GM13976 (cell line): ENCODE measurements around the gene UBL4A.

Experiments
- DNase-seq: peaks from one replicate; pipeline ENCODE4 v3.0.0; 2012; ENCODE audit warnings: low spot score
- in situ Hi-C: fragments of 300-500 bp; cut with MboI; formaldehyde crosslinking; loops from one replicate; pipeline ENCODE4 v1.12.0; 2022; ENCODE audit warnings: low sequenced_read_pairs, mixed read lengths, inconsistent platforms; ENCODE audit not compliant: unreplicated experiment
- TF ChIP-seq, protein P1 (sequence below): IDR thresholded peaks from 2 replicates; pipeline ENCODE4 v1.5.1; 2012; ENCODE audit warnings: borderline replicate concordance, mild to moderate bottlenecking; ENCODE audit not compliant: insufficient read depth; ENCODE audit errors: extremely low read depth, missing control alignments, control extremely low read depth

The UBL4A gene

DNA sequence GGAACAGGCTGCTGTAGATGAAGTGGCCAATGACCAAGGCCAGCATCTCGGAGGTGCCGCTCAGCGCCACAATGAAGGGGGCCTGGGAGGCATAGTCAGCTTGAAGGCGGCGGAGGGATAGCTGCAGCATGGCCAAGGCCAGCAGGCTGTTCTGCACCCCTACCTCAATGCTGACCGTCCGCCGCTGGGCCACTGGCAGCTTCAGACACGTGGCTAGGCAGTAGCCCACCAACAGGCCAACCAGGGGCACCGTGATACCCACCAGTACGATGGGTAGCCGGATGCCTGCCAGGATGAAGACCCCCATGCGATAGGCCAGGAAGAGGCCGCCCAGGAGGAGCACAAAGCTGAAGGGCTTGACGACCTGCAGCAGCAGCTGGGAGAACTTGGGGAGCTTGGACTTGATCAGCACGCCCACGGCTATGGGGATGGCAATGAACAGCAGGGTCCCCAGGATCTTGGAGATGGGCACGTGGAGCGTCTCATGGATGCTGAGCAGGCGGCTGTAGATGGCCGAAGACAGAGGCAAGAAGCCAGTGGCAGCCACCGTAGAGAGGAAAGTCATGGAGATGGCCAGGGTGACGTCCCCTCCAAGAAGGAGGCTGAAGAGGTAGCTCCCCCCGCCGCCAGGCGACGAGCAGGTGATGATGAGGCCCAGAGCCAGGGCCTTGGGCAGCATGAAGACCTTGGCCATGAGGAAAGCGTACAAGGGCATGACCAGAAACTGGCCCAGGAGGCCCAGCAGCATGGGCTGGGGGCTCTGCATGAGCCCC, 1.3 kb upstream of the UBL4A start:
- in situ Hi-C loops, result no loop called here
- TF ChIP-seq, protein P1, sequence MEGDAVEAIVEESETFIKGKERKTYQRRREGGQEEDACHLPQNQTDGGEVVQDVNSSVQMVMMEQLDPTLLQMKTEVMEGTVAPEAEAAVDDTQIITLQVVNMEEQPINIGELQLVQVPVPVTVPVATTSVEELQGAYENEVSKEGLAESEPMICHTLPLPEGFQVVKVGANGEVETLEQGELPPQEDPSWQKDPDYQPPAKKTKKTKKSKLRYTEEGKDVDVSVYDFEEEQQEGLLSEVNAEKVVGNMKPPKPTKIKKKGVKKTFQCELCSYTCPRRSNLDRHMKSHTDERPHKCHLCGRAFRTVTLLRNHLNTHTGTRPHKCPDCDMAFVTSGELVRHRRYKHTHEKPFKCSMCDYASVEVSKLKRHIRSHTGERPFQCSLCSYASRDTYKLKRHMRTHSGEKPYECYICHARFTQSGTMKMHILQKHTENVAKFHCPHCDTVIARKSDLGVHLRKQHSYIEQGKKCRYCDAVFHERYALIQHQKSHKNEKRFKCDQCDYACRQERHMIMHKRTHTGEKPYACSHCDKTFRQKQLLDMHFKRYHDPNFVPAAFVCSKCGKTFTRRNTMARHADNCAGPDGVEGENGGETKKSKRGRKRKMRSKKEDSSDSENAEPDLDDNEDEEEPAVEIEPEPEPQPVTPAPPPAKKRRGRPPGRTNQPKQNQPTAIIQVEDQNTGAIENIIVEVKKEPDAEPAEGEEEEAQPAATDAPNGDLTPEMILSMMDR, result no peak
- DNase-seq, result no peak

DNA sequence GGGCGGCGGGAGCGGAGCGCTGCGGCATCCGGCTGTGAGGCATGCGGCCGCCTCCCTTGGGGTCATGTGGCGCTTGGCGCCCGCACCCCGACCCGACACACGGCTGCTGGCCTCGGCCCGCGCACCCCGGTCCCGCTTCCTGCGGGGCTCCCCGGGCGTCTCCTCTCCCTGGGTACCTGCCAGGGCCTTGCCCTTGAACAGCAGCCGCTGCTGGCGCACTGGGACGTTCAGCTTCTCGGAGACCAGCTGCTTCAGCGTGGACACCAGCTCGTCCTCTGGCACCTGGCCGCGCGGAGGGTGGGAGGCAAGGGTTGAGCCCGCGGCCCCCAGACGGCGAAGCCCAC, 391 bp downstream of the UBL4A start:
- DNase-seq, result no peak
- TF ChIP-seq, protein P1, result no peak
- in situ Hi-C loops, result no loop called here

DNA sequence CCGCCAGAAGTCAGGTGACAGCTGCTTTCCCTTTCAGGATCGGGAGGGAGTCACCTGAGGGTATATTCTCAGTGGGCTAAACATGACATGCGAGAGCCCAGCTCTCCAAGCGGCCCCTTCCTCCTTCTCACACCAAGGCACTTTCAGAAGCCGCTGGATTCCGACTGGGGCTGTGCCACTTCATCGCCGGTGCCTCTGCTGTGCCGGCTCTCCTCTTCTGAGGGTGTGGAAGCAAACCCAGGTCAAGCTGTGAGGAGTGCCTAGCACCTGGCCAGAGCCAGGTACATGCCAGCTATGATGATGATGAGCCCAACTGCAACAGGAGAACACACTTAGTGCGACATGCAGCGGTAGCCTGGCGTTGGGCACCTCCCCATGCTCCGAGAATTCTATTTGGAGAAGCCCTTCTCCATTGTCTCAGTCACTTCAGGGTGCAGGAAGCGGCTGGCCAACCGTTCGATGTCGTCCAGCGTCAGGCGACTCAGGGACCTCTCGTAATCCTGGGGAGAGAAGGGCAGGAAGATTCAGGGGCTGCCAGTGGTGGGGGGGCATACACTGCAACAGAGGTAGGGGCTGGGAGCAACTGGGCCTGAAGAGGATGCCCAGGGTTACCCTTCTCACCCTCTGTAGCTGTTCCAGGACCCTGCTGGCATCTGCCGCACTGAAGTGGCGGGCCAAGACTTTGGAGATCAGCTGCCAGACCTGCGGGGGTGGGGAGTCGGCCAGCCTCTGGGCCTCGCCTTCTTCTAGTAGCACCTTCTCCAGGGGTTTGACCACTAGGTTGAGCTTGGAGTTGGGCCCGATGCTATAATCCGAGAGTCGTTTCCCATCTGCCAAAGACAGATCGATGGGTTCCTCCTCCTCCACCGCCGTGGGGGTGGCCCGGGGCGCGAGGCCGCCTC, 1.0 kb downstream of the UBL4A start:
- TF ChIP-seq, protein P1, result no peak
- in situ Hi-C loops, result no loop called here
- DNase-seq, result no peak

DNA sequence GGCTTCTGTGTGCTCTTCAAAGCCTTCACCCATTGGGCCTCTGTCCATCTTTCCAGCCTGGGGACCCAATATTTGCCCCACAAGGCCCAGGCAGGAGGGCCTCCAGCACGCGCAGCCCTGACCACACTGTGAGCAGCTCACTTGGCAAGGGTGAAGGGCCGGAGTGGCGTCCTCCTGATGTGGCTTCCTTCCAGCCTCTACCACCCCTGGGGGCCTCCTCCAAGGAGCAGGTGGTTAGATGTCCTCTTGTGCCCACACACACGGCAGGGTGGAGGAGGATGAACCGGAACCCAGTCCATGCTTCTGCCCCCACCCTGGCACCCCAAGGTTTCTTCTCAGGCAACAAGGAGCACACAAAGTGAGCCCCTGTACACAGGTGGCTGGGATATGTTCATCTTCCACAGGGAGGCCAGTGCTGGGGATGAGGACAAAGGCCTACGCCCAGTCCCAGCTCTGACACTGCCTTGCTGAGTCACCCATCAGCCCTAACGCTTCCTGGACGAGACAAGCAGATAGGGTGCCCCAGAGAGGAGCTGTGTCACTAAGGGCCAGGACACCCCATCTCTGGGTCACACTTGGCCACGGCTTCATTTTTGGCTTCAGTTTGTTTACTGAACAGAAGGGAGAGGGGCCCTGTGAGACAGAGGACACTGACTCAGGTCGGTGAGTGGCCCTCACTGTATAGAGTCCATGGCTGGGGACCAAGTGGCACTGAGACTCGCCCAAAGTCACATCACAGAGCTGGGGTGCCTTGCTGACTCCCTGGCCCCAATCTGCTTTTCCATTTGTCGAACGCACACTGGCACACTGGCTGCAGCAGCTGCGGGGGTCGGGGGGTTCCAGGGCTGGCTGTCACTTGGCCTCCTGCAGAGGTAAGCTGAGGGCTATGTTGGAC, 1.9 kb downstream of the UBL4A start:
- no peak for DNase-seq
- in situ Hi-C loops, result no loop called here
- TF ChIP-seq, protein P1, result no peak

DNA sequence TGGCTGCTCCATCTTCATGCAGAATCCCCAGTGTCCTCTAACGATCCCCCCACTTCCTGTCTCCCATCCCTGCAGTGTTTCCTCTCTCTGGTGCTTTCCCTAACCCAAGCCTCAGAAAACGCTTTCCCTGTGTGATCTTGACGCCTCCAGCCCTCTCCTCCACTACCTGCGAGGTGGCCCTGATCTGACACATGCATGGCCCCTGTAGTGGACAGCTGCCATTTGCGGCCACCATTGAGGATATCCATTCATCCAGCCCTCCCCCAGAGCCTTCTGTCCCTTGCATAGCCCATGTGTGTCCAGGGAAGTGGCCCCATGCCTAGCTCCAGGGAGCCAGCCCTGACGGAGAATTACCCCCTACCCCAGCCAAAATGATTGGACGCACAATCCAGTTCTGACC, 3.1 kb downstream of the UBL4A start:
- DNase-seq, result no peak
- in situ Hi-C loops, result no loop called here
- TF ChIP-seq, protein P1, result no peak

DNA sequence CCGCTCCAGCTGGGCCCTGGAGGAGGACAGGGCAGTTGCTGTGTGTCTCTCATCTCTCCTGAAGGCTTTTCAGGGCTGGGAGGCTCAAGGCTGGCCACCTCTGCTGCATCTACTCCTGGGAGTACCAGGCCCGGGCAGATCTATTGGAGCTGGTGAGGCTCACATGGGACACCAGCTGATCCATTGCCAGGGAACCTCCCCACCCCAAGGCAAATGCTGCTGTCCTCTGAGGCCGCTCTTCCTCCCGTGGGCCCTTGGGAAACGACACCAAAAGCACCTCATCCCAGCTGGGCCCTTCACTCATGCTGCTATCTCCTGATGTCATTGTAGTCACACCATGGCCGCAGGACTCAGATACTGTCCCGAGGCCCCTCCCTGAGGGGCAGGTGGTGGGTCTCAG, 3.6 kb downstream of the UBL4A start:
- in situ Hi-C loops, result no loop called here
- no peak for DNase-seq
- TF ChIP-seq, protein P1, result no peak
